Measurements from ENCODE around the gene B3GAT3. TPM values are rescaled to one million over a fixed set of nuclear protein-coding genes. Genes with fewer than 3 reads are reported as not detected.
A peak's percentile ranks its signal among the peaks of the same experiment; 100 is the strongest.

The B3GAT3 gene
- total and polyA plus RNA-seq, 12 donors = 6.8 to 41.2 (median 11.3) TPM

GRCh38 chr11:62667460-62667859 lies 45.7 kb upstream of the B3GAT3 start:
- WGBS, 2 donors = 67 to 80% methylated on average over 2 of the region's 2 CpGs
- H3K27me3 ChIP-seq = no peaks in the 10 kb centered on the region
- TF ChIP-seq, protein P1, sequence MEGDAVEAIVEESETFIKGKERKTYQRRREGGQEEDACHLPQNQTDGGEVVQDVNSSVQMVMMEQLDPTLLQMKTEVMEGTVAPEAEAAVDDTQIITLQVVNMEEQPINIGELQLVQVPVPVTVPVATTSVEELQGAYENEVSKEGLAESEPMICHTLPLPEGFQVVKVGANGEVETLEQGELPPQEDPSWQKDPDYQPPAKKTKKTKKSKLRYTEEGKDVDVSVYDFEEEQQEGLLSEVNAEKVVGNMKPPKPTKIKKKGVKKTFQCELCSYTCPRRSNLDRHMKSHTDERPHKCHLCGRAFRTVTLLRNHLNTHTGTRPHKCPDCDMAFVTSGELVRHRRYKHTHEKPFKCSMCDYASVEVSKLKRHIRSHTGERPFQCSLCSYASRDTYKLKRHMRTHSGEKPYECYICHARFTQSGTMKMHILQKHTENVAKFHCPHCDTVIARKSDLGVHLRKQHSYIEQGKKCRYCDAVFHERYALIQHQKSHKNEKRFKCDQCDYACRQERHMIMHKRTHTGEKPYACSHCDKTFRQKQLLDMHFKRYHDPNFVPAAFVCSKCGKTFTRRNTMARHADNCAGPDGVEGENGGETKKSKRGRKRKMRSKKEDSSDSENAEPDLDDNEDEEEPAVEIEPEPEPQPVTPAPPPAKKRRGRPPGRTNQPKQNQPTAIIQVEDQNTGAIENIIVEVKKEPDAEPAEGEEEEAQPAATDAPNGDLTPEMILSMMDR (IDR thresholded peaks at IDR 0.05) = no peak
- intact Hi-C loops (cut with DNase I) = loop anchor here in 2 of 10 donors (5.0 kb wide), 3 partner anchors 40 to 70 kb away; partner anchors contain the start of genes BSCL2 (in 1 of the 2), GNG3 (in 1 of the 2) and MTA2 (in 1 of the 2)
- ATAC-seq (no peak), DNase-seq (no peak)
- no peak overlapping the region for H3K4me3 ChIP-seq
- no peak overlapping the region for H3K27ac ChIP-seq
- H3K4me1 ChIP-seq = peaks cover 19 to 65% (median 50%) of the 10 kb centered on the region in 9 donors
- H3K36me3 ChIP-seq = peaks cover 0 to 30% (median 4%) of the 10 kb centered on the region in 9 donors
- no peaks in the 10 kb centered on the region for H3K9me3 ChIP-seq

- H3K36me3 ChIP-seq = peaks cover 0 to 41% (median 10%) of the 10 kb centered on the region in 9 donors
- no peaks in the 10 kb centered on the region for H3K27me3 ChIP-seq
- TF ChIP-seq, protein P1 (IDR thresholded peaks at IDR 0.05) = no peak
- ATAC-seq = peak in 2 of 8 donors; percentile 1
- H3K9me3 ChIP-seq = no peaks in the 10 kb centered on the region
- 38 to 52% methylated on average over 16 of the region's 16 CpGs for WGBS, 2 donors
- peak overlapping the region; percentile 59 to 95 (median 80) for H3K4me3 ChIP-seq
- peaks cover 19 to 60% (median 47%) of the 10 kb centered on the region in 9 donors for H3K4me1 ChIP-seq
- peak overlapping the region in 9 of 10 donors; percentile 80 to 94 (median 91) for H3K27ac ChIP-seq
- no peak for DNase-seq
- intact Hi-C loops (cut with DNase I) = loop anchor here in 2 of 10 donors (5.0 kb wide), 3 partner anchors 41 to 69 kb away; partner anchors contain the start of genes BSCL2 (in 1 of the 2), GNG3 (in 1 of the 2) and MTA2 (in 1 of the 2)
Observed at GRCh38 chr11:62666259-62666926, 44.6 kb upstream of the B3GAT3 start.

- Histone ChIP-seq H3K9me3 (no peaks in the 10 kb centered on the region), H3K36me3 (peaks cover 0 to 45% (median 10%) of the 10 kb centered on the region in 9 donors), H3K4me3 (peak overlapping the region; percentile 59 to 95 (median 80)), H3K4me1 (peaks cover 17 to 55% (median 43%) of the 10 kb centered on the region in 9 donors), H3K27me3 (no peaks in the 10 kb centered on the region), H3K27ac (peak overlapping the region; percentile 80 to 94 (median 91))
- peak; percentile 37 to 70 (median 56) for ATAC-seq
- 3 to 5% methylated on average over 39 of the region's 39 CpGs for WGBS, 2 donors
- intact Hi-C loops (cut with DNase I) = loop anchor here in 2 of 10 donors (5.0 kb wide), 3 partner anchors 42 to 68 kb away; partner anchors contain the start of genes BSCL2 (in 1 of the 2), GNG3 (in 1 of the 2) and MTA2 (in 1 of the 2)
- DNase-seq = peak; percentile 51 to 54
- TF ChIP-seq, protein P1 (IDR thresholded peaks at IDR 0.05) = no peak
Observed at GRCh38 chr11:62665599-62666258, 43.9 kb upstream of the B3GAT3 start.

GRCh38 chr11:62665075-62665598 lies 43.4 kb upstream of the B3GAT3 start, which contains the start of the genes C11orf98 and CSKMT:
TSS of gene C11orf98 (minus strand) at chr11:62665210. CDS start at chr11:62665169, 41 bp downstream.
TSS of gene CSKMT (plus strand) at chr11:62665312. CDS start at chr11:62665880, 568 bp downstream.
- peak within 1 kb of the TSS; percentile 80 to 94 (median 91) for H3K27ac ChIP-seq
- H3K9me3 ChIP-seq = no peaks in the 10 kb centered on the region
- peaks cover 0 to 45% (median 10%) of the 10 kb centered on the region in 9 donors for H3K36me3 ChIP-seq
- DNase-seq = peak; percentile 94 to 95
- H3K4me3 ChIP-seq = peak within 1 kb of the TSS; percentile 59 to 95 (median 80)
- intact Hi-C loops (cut with DNase I) = loop anchor here in 2 of 10 donors (5.0 kb wide), 3 partner anchors 42 to 68 kb away; partner anchors contain the start of genes BSCL2 (in 1 of the 2), GNG3 (in 1 of the 2) and MTA2 (in 1 of the 2)
- peak; percentile 96 to 99 (median 98) for ATAC-seq
- WGBS, 2 donors = 0% methylated on average over 46 to 47 of the region's 47 CpGs
- TF ChIP-seq, protein P1 (IDR thresholded peaks at IDR 0.05) = no peak
- H3K27me3 ChIP-seq = no peaks in the 10 kb centered on the region
- H3K4me1 ChIP-seq = peaks cover 16 to 49% (median 37%) of the 10 kb centered on the region in 9 donors
